HG03108 (cell line): Measurements from ENCODE around the gene B3GALT6.

ENCODE experiments used
- ATAC-seq: cut with Tn5 transposase; IDR thresholded peaks from one replicate; pipeline ENCODE4 v1.9.1; 2021; ENCODE audit warnings: moderate library complexity; ENCODE audit not compliant: unreplicated experiment

B3GALT6 gene

GRCh38 chr1:1281533-1282321 is 49.7 kb downstream of the B3GALT6 start:
- ATAC-seq = no peak

- ATAC-seq = no peak
These were observed 51.0 kb downstream of the B3GALT6 start for GRCh38 chr1:1282998-1283397.

GRCh38 chr1:1283821-1284220 is 51.8 kb downstream of the B3GALT6 start:
- ATAC-seq = no peak
